ENCODE results near the gene RCAN1.

- no peak for TF ChIP-seq EP300 (IDR thresholded peaks at IDR 0.05)
- no peak for TF ChIP-seq CTCF (IDR thresholded peaks at IDR 0.05)
- no peak for TF ChIP-seq POLR2A (IDR thresholded peaks at IDR 0.05)
These were observed 34.5 kb upstream of the RCAN1 start for GRCh38 chr21:34649400-34649799.
